ENCODE data around the gene TMEM247. TPM values are rescaled to one million over a fixed set of nuclear protein-coding genes. Genes with fewer than 3 reads are reported as not detected.
"Not testable (repeated sequence)": the region's sequence is repeated elsewhere in the genome, so short reads cannot be mapped to it uniquely, and the experiment has no call there.

TMEM247 gene
- total RNA-seq, 1 experiment from 2014 or later, result not detected

DNA sequence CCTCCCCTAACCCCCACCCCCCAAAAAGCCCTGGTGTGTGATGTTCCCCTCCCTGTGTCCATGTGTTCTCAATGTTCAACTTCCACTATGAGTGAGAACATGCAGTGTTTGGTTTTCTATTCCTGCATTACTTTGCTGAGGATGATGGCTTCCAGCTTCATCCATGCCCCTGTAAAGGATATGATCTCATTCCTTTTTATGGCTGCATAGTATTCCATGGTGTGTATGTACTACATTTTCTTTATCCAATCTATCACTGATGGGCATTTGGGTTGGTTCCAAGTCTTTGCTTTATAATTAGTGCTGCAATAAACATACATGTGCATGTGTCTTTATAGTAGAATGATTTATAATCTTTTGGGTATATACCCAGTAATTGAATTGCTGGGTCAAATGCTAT is 43.0 kb downstream of the TMEM247 start:
- in situ Hi-C loops (cut with HindIII; ENCODE audit: low pct_unique_long_range_greater_than_20kb, low sequenced_read_pairs), result not testable (repeated sequence)

GRCh38 chr2:46525522-46526155 is 46.3 kb downstream of the TMEM247 start:
- in situ Hi-C loops (cut with HindIII; ENCODE audit: low pct_unique_long_range_greater_than_20kb, low sequenced_read_pairs), result no loop called here
- no peak for DNase-seq (ENCODE audit: low read depth, low spot score)

More for the DNA sequence above, 43.0 kb downstream of the TMEM247 start:
- DNase-seq (ENCODE audit: low read depth, low spot score), result not testable (repeated sequence)

DNA sequence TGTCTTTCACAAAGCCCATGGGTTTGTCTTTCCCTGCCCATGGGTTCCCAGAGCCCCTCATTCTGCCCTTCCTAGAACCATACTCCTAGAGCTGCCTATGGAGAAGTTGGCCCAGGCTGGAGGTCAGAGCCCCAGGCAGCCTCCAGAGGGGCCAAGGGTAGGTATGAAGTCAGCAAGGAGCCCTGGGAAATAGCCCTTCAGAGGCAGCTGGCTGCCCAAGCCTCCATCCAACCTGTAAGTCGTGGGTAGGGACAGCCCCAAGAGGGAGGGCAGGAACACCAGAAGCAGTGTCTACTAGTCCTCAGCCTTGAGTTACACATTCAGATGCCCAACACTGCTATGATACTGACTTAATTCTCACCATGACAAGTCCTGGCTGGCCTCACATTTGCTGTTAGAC is 49.5 kb downstream of the TMEM247 start:
- no peak for DNase-seq (ENCODE audit: low read depth, low spot score)
- in situ Hi-C loops (cut with HindIII; ENCODE audit: low pct_unique_long_range_greater_than_20kb, low sequenced_read_pairs), result no loop called here

DNA sequence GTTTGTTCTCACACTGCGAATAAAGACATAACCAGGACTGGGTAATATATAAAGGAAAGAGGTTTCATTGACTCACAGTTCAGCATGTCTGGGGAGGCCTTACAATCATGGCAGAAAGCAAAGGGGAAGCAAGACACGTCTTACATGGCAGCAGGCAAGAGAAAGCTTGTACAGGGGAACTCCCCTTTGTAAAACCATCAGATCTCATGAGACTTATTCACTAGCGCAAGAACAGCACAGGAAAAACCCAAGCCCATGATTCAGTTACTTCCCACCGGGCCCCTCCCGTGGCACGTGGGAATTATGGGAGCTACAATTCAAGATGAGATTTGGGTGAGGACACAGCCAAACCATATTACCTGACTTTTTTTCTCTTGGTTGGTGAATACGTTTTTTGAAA is 51.3 kb downstream of the TMEM247 start:
- no peak for DNase-seq (ENCODE audit: low read depth, low spot score)
- in situ Hi-C loops (cut with HindIII; ENCODE audit: low pct_unique_long_range_greater_than_20kb, low sequenced_read_pairs), result no loop called here

DNA sequence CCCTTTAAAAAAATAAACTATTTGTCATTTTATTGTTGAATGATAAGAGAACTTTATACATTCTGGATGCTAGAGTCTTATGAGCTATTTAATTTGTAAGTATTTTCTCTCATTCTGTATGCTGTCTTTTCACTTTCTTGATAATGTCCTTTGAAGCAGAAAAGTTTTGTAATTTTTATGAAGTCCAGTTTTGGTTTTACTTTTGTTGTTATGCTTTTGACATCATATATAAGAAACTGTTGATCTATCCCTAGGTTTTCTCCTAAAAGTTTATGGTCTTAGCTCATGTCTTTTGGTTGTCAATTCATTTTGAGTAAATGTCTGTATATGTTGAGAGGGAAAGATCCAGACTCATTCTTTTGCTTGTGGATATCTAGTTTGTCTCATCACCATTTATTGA is 52.5 kb downstream of the TMEM247 start:
- in situ Hi-C loops (cut with HindIII; ENCODE audit: low pct_unique_long_range_greater_than_20kb, low sequenced_read_pairs), result no loop called here
- DNase-seq (ENCODE audit: low read depth, low spot score), result no peak

Small RNA genes within 50 kb of the gene (small RNA-seq; reads per million reads assigned to genes)
- gene RN7SL817P, result 0 reads per million in 2 experiments

Other genes with a start within 250 kb of the TMEM247 start
- 2.6 and 3.9 TPM in 2 replicates for gene EPAS1, start 182.2 kb upstream of the TMEM247 start, total RNA-seq (2014; rRNA removed; shearing (Covaris generic))
- gene RHOQ, start 62.9 kb downstream of the TMEM247 start, total RNA-seq (2014; rRNA removed; shearing (Covaris generic)), result 234 and 235 TPM in 2 replicates
- 23.6 and 33.0 TPM in 2 replicates for gene ATP6V1E2, start 63.0 kb downstream of the TMEM247 start, total RNA-seq (2014; rRNA removed; shearing (Covaris generic))
- gene PIGF, start 137.5 kb downstream of the TMEM247 start, total RNA-seq (2014; rRNA removed; shearing (Covaris generic)), result 40.1 and 42.3 TPM in 2 replicates
- 29.6 and 32.3 TPM in 2 replicates for gene CRIPT, start 137.7 kb downstream of the TMEM247 start, total RNA-seq (2014; rRNA removed; shearing (Covaris generic))
- gene SOCS5, start 219.7 kb downstream of the TMEM247 start, total RNA-seq (2014; rRNA removed; shearing (Covaris generic)), result 14.2 and 15.3 TPM in 2 replicates

All from SK-MEL-5 (cell line).